K562 (cell line): ENCODE results near the gene SGCG. TPM values are rescaled to one million over a fixed set of nuclear protein-coding genes. Genes with fewer than 3 reads are reported as not detected.

Experiments used
- ATAC-seq: fragments of 200-7000 bp; cut with Tn5 transposase; 3 replicates; pipeline ENCODE4 v1.9.1; 2020; ENCODE audit warnings: moderate library complexity
- BruUV-seq: library from RNA; stranded (reverse); fragments of 400-500 nt; replicated peaks from 2 replicates; lab custom pipeline; 2021; lab: Mats Ljungman, UMichigan
- CTCF ChIA-PET: fragments of 300-600 bp; formaldehyde crosslinking; extraction: SDS; loops from one replicate; lab custom pipeline; 2021; ENCODE audit warnings: low intra/inter-chr PET ratio; lab: Yijun Ruan, JAX
- POLR2A ChIA-PET: fragments of 300-600, 350-650 bp; sonication (Branson Sonifier 250); formaldehyde crosslinking; extraction: SDS; loops from one replicate; lab custom pipeline; 2021; ENCODE audit warnings: antibody characterized with exemption, inconsistent platforms; lab: Yijun Ruan, JAX
- DNase-seq, 4 experiments: peaks; one replicate each; pipeline versions ENCODE4 v3.0.0 to v3.0.0-alpha.2; 2011 to 2018; ENCODE audit warnings: low spot score in 3 of 4, mixed read lengths in 3 of 4; ENCODE audit errors: extremely low read depth in 1 of 4
- FAIRE-seq: peaks from 2 replicates; lab custom pipeline; 2011; peaks lifted over from hg19 to GRCh38; lab: Jason Lieb, UNC
- H2AFZ ChIP-seq: 2 replicates; pipeline ENCODE4 v1.6.0; 2011; ENCODE audit warnings: low read depth, low read length, control low read depth, inconsistent platforms
- H3K27ac ChIP-seq: fragments of 200-600 bp; 3 replicates; pipeline ENCODE4 v1.8.0; 2011; ENCODE audit warnings: low read depth, mild to moderate bottlenecking, control low read depth, inconsistent platforms, low read length, moderate library complexity, mixed read lengths; ENCODE audit errors: extremely low read depth
- H3K27me3 ChIP-seq, 2 experiments: fragments of 300-600 bp in 1 of 2; 2 replicates in 1 of 2; 3 replicates in 1 of 2; pipeline versions ENCODE4 v1.6.0 to v1.8.0; 2011; ENCODE audit warnings: inconsistent platforms in 2 of 2, low read length in 2 of 2, mild to moderate bottlenecking in 1 of 2, mixed read lengths in 1 of 2, moderate library complexity in 1 of 2; ENCODE audit not compliant: control insufficient read depth in 2 of 2, insufficient read depth in 2 of 2
- H3K36me3 ChIP-seq: fragments of 300-600 bp; 3 replicates; pipeline ENCODE4 v1.8.0; 2011; ENCODE audit warnings: mild to moderate bottlenecking, low read length, inconsistent platforms; ENCODE audit not compliant: control insufficient read depth, insufficient read depth
- H3K4me1 ChIP-seq, 2 experiments: fragments of 200-600 bp in 1 of 2; replicated peaks in 1 of 2; 2 replicates in 1 of 2; 3 replicates in 1 of 2; pipeline versions ENCODE4 v1.5.1 to v1.8.0; 2011; ENCODE audit warnings: inconsistent platforms in 2 of 2, low read length in 2 of 2, mild to moderate bottlenecking in 1 of 2, mixed read lengths in 1 of 2, moderate library complexity in 1 of 2; ENCODE audit not compliant: control insufficient read depth in 2 of 2, insufficient read depth in 2 of 2
- H3K4me2 ChIP-seq: 2 replicates; pipeline ENCODE4 v1.6.1; 2011; ENCODE audit warnings: low read length, control low read depth, inconsistent platforms, mixed read lengths; ENCODE audit not compliant: insufficient read depth
- H3K4me3 ChIP-seq: fragments of 200-600 bp; sonication (generic), shearing (Covaris generic); 2 replicates; pipeline ENCODE4 v1.5.1; 2016; ENCODE audit warnings: control low read depth, inconsistent platforms
- H3K79me2 ChIP-seq: fragments of 200-600 bp; 3 replicates; pipeline ENCODE4 v1.8.0; 2011; ENCODE audit warnings: low read length, inconsistent platforms; ENCODE audit not compliant: control insufficient read depth, insufficient read depth
- H3K9ac ChIP-seq, 2 experiments: 2 replicates each; pipeline versions ENCODE4 v1.6.0 to v1.6.1; 2011; ENCODE audit warnings: low read depth in 2 of 2, low read length in 2 of 2, control low read depth in 1 of 2, inconsistent platforms in 1 of 2, mild to moderate bottlenecking in 1 of 2, mixed read lengths in 1 of 2; ENCODE audit not compliant: insufficient read depth in 1 of 2
- H3K9me1 ChIP-seq: one replicate; pipeline ENCODE4 v1.6.0; 2011; ENCODE audit warnings: inconsistent platforms, mild to moderate bottlenecking, low read length, moderate library complexity; ENCODE audit not compliant: control insufficient read depth, insufficient read depth
- H3K9me3 ChIP-seq: replicated peaks from 2 replicates; pipeline ENCODE4 v1.5.1; 2011; ENCODE audit warnings: low read depth, low read length, inconsistent platforms; ENCODE audit not compliant: control insufficient read depth, insufficient read depth
- H4K20me1 ChIP-seq: replicated peaks from 2 replicates; pipeline ENCODE4 v1.6.1; 2011; ENCODE audit warnings: low read length, inconsistent platforms, mixed read lengths; ENCODE audit not compliant: control insufficient read depth, insufficient read depth
- NR2F6 ChIP-seq: fragments of 450-650 bp; formaldehyde crosslinking; IDR thresholded peaks from 2 replicates; pipeline ENCODE4 v1.4.0; 2020; ENCODE audit warnings: mild to moderate bottlenecking
- SRSF1 ChIP-seq: fragments of 200-400 bp; formaldehyde crosslinking; IDR thresholded peaks from 2 replicates; pipeline ENCODE4 v1.6.1; 2017; ENCODE audit warnings: mild to moderate bottlenecking, low read depth, low read length, moderate library complexity
- ZNF263 ChIP-seq: sonication (generic); formaldehyde crosslinking; IDR thresholded peaks from 2 replicates; pipeline ENCODE4 v1.8.0; 2022; ENCODE audit warnings: mild to moderate bottlenecking, missing genetic modification reagents, borderline replicate concordance
- WGBS: fragments of 100-300 bp; shearing (Covaris generic); methylation state at CpG from one replicate; pipeline ENCODE4 v1.1.6; 2016; ENCODE audit warnings: low coverage, mixed read lengths; ENCODE audit not compliant: insufficient coverage; ENCODE audit errors: missing lambda C conversion rate; 5-methylcytosine and 5-hydroxymethylcytosine counted together
- in situ Hi-C: fragments of 300-500 bp; cut with MboI; formaldehyde crosslinking; loops from 4 replicates; pipeline ENCODE4 v1.15.0; 2018; ENCODE audit warnings: inconsistent platforms, mixed read lengths
- intact Hi-C: fragments of 100-400 bp; cut with micrococcal nuclease; formaldehyde crosslinking; loops from 2 replicates; pipeline ENCODE4 v1.14.2; 2022
- polyA plus RNA-seq, 8 experiments: library from polyadenylated mRNA; depleted of rRNA in 4 of 8; stranded (reverse) in 5 of 8; unstranded in 3 of 8; fragments of >200 nt; fragmentation: Nextera tagmentation in 2 of 8; fragmentation: Illumina TruSeq in 1 of 8; extraction: Ambion mirVana in 2 of 8; extraction: Trizol in 1 of 8; gene quantifications; 2 replicates each; pipeline versions ENCODE4 v1.2.1 to v1.2.3, GENCODE V29; 2011 to 2014; ENCODE audit warnings: inconsistent platforms in 1 of 8, missing spikeins in 1 of 8
- total RNA-seq, 7 experiments: library from RNA; depleted of rRNA in 6 of 7; stranded (reverse); fragments of >200 nt in 6 of 7; fragmentation: Illumina TruSeq in 2 of 7; extraction: Trizol in 2 of 7; gene quantifications; 2 replicates each; pipeline versions ENCODE4 v1.2.1 to v1.2.3, GENCODE V29; 2011 to 2021; ENCODE audit warnings: low replicate concordance in 1 of 7
- TF ChIP-seq, protein P1 (sequence below): fragments of 250-450 bp; sonication (Bioruptor Pico); IDR thresholded peaks from 2 replicates; pipeline ENCODE4 v1.5.0; 2020; ENCODE audit warnings: mild to moderate bottlenecking, borderline replicate concordance

The SGCG gene
- total and polyA plus RNA-seq, 9 of the 15 experiments (the other 6 are each of a cell fraction or from before 2014, with no cell fraction given), result 0.04 to 0.44 (median 0.34) TPM

DNA sequence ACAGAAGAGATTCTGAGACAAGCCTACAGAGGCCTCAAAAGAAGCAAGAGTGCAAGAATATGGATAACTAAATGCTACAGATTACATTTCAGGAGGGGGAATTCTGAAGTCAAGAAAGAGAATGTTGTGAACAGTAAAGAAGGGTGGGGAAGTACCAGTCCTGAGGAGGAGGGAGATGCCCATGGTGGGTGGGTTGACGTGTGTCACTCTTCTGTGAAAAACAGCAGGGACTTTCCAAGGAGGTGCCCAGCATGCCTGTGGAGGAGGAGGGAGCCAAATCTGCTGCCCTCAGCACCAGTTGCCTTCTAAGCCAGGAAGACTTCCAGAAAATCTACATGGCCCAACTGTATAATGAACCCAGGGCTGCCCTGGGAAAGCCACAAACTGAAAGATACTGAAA is 87.7 kb downstream of the SGCG start:
- H3K9me3 ChIP-seq, result no peaks in the 10 kb centered on the region
- WGBS, result 0% methylated on average over 1 of the region's 1 CpG
- in situ Hi-C loops, result no loop called here
- POLR2A ChIA-PET, result no interaction called here
- no peak for FAIRE-seq
- intact Hi-C loops, result no loop called here
- CTCF ChIA-PET, result no interaction called here
- H3K4me1 ChIP-seq, result no peaks in the 10 kb centered on the region
- TF ChIP-seq, protein P1, sequence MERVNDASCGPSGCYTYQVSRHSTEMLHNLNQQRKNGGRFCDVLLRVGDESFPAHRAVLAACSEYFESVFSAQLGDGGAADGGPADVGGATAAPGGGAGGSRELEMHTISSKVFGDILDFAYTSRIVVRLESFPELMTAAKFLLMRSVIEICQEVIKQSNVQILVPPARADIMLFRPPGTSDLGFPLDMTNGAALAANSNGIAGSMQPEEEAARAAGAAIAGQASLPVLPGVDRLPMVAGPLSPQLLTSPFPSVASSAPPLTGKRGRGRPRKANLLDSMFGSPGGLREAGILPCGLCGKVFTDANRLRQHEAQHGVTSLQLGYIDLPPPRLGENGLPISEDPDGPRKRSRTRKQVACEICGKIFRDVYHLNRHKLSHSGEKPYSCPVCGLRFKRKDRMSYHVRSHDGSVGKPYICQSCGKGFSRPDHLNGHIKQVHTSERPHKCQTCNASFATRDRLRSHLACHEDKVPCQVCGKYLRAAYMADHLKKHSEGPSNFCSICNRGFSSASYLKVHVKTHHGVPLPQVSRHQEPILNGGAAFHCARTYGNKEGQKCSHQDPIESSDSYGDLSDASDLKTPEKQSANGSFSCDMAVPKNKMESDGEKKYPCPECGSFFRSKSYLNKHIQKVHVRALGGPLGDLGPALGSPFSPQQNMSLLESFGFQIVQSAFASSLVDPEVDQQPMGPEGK (CRISPR knock-in tag), result no peak
- TF ChIP-seq NR2F6 (CRISPR knock-in tag), result no peak
- no peak for TF ChIP-seq ZNF263 (CRISPR knock-in tag)
- TF ChIP-seq SRSF1, result no peak
- TF ChIP-seq, all 486 proteins: peak for 0
- Histone ChIP-seq H3K9me1 (no peaks in the 10 kb centered on the region), H3K9ac (no peak overlapping the region), H3K27ac (no peak overlapping the region), H3K36me3 (no peaks in the 10 kb centered on the region), H3K79me2 (no peaks in the 10 kb centered on the region), H2AFZ (no peak overlapping the region), H4K20me1 (no peaks in the 10 kb centered on the region), H3K27me3 (no peaks in the 10 kb centered on the region), H3K4me2 (no peak overlapping the region), H3K4me3 (no peak overlapping the region)
- DNase-seq, result no peak
- no TSS peak for BruUV-seq
- no peak for ATAC-seq
